GM12878 (cell line): ENCODE data around the gene ARHGEF25.

Experiments
- CHD2 ChIP-seq: IDR thresholded peaks from 2 replicates; pipeline ENCODE4 v1.6.1; 2011; ENCODE audit warnings: low read depth, low read length, improper control_type of control experiment, borderline replicate concordance
- CTCF ChIP-seq, 3 experiments: IDR thresholded peaks in 2 of 3; conservative IDR thresholded peaks in 1 of 3; 2 replicates each; pipeline ENCODE4 v1.5.1; 2011; ENCODE audit warnings: low read depth in 3 of 3, low read length in 3 of 3, mild to moderate bottlenecking in 3 of 3, control low read depth in 2 of 3, moderate library complexity in 2 of 3, inconsistent platforms in 1 of 3, mixed read lengths in 1 of 3; ENCODE audit not compliant: control insufficient read depth in 2 of 3, insufficient read depth in 1 of 3; ENCODE audit errors: extremely low read depth in 1 of 3
- POLR2A ChIP-seq: IDR thresholded peaks from 2 replicates; pipeline ENCODE4 v1.6.1; 2011; ENCODE audit warnings: low read depth, mild to moderate bottlenecking, low read length
- SP1 ChIP-seq: IDR thresholded peaks from one replicate; pipeline ENCODE4 v1.6.1; 2011; ENCODE audit warnings: low read depth, low read length

GRCh38 chr12:57654042-57654441 is 42.8 kb downstream of the ARHGEF25 start:
- TF ChIP-seq CHD2, result no peak
- TF ChIP-seq CTCF (IDR thresholded peaks at IDR 0.05 in 2 of 3, conservative IDR thresholded peaks at IDR 0.05 in 1 of 3; ENCODE audit: control insufficient read depth in 2 of 3, extremely low read depth in 1 of 3, insufficient read depth in 1 of 3, low read depth in 3 of 3, low read length in 3 of 3), result no peak
- no peak for TF ChIP-seq POLR2A
- TF ChIP-seq SP1, result no peak
